IMR-90 (cell line): ENCODE data around the gene DRAXIN. TPM values are rescaled to one million over a fixed set of nuclear protein-coding genes. Genes with fewer than 3 reads are reported as not detected.

Experiments used
- ATAC-seq: fragments of 200-7000 bp; cut with Tn5 transposase; 2 replicates; pipeline ENCODE4 v1.9.1; 2020; ENCODE audit warnings: low read depth, mild to moderate bottlenecking, moderate library complexity
- BruUV-seq: library from RNA; stranded (reverse); fragments of 400-500 nt; replicated peaks from 2 replicates; lab custom pipeline; 2021; lab: Mats Ljungman, UMichigan
- CTCF ChIA-PET: fragments of 300-600 bp; formaldehyde crosslinking; extraction: SDS; loops from one replicate; lab custom pipeline; 2021; ENCODE audit warnings: antibody characterized with exemption; lab: Yijun Ruan, JAX
- POLR2A ChIA-PET: fragments of 300-600 bp; sonication (Branson Sonifier 250); formaldehyde crosslinking; loops from one replicate; lab custom pipeline; 2022; ENCODE audit warnings: antibody characterized with exemption; ENCODE audit not compliant: unreplicated experiment; lab: Charles Lee
- DNase-seq: peaks from one replicate; pipeline ENCODE4 v3.0.0; 2013
- H2AFZ ChIP-seq: replicated peaks from 2 replicates; pipeline ENCODE3; 2013; ENCODE audit warnings: low read length, mild to moderate bottlenecking; ENCODE audit not compliant: poor library complexity
- H2AK5ac ChIP-seq: 2 replicates; pipeline ENCODE4 v1.6.1; 2013; ENCODE audit warnings: low read depth, low read length, inconsistent platforms
- H2AK9ac ChIP-seq: replicated peaks from 2 replicates; pipeline ENCODE3; 2013; ENCODE audit warnings: mild to moderate bottlenecking, low read depth, low read length, moderate library complexity; ENCODE audit not compliant: poor library complexity
- H2BK120ac ChIP-seq: 2 replicates; pipeline ENCODE4 v1.6.1; 2013; ENCODE audit warnings: low read depth, low read length, inconsistent platforms
- H2BK15ac ChIP-seq: 3 replicates; pipeline ENCODE4 v1.6.1; 2013; ENCODE audit warnings: low read depth, low read length, inconsistent platforms
- H2BK20ac ChIP-seq: 2 replicates; pipeline ENCODE4 v1.6.1; 2013; ENCODE audit warnings: low read depth, mild to moderate bottlenecking, inconsistent platforms, low read length, moderate library complexity
- H2BK5ac ChIP-seq: 2 replicates; pipeline ENCODE4 v1.6.1; 2013; ENCODE audit warnings: mild to moderate bottlenecking, low read depth, low read length, inconsistent platforms; ENCODE audit not compliant: poor library complexity, severe bottlenecking
- H3K14ac ChIP-seq: replicated peaks from 2 replicates; pipeline ENCODE4 v1.6.1; 2013; ENCODE audit warnings: low read depth, low read length, inconsistent platforms
- H3K18ac ChIP-seq: 2 replicates; pipeline ENCODE4 v1.6.1; 2013; ENCODE audit warnings: low read depth, low read length, control low read depth
- H3K23ac ChIP-seq: 2 replicates; pipeline ENCODE4 v1.6.1; 2013; ENCODE audit warnings: low read depth, low read length, inconsistent platforms
- H3K27ac ChIP-seq: 2 replicates; pipeline ENCODE4 v1.5.1; 2013; ENCODE audit warnings: mild to moderate bottlenecking, control low read depth, low read length; ENCODE audit not compliant: insufficient read depth
- H3K27me3 ChIP-seq: 2 replicates; pipeline ENCODE4 v1.6.1; 2013; ENCODE audit warnings: low read length; ENCODE audit not compliant: control insufficient read depth, insufficient read depth
- H3K36me3 ChIP-seq: 2 replicates; pipeline ENCODE4 v1.6.1; 2013; ENCODE audit warnings: low read length, mixed read lengths; ENCODE audit not compliant: control insufficient read depth, insufficient read depth
- H3K4ac ChIP-seq: 2 replicates; pipeline ENCODE4 v1.6.1; 2013; ENCODE audit warnings: low read depth, low read length, inconsistent platforms
- H3K4me1 ChIP-seq: 2 replicates; pipeline ENCODE4 v1.6.1; 2013; ENCODE audit warnings: low read length, mixed read lengths; ENCODE audit not compliant: control insufficient read depth, insufficient read depth
- H3K4me2 ChIP-seq: 2 replicates; pipeline ENCODE4 v1.6.1; 2013; ENCODE audit warnings: low read depth, mild to moderate bottlenecking, control low read depth, low read length, moderate library complexity
- H3K4me3 ChIP-seq: 2 replicates; pipeline ENCODE4 v1.5.1; 2013; ENCODE audit warnings: low read depth, mild to moderate bottlenecking, control low read depth, low read length, moderate library complexity; ENCODE audit not compliant: insufficient read depth
- H3K56ac ChIP-seq: 2 replicates; pipeline ENCODE4 v1.6.1; 2013; ENCODE audit warnings: low read length, inconsistent platforms; ENCODE audit not compliant: insufficient read depth; ENCODE audit errors: extremely low read depth
- H3K79me1 ChIP-seq, 2 experiments: 2 replicates each; pipeline ENCODE4 v1.6.1; 2013; ENCODE audit warnings: low read length in 2 of 2, inconsistent platforms in 1 of 2, low read depth in 1 of 2
- H3K9ac ChIP-seq: 2 replicates; pipeline ENCODE4 v1.6.1; 2013; ENCODE audit warnings: low read depth, low read length, control low read depth
- H3K9me1 ChIP-seq: 2 replicates; pipeline ENCODE4 v1.6.1; 2013; ENCODE audit warnings: low read length, inconsistent platforms; ENCODE audit not compliant: insufficient read depth
- H3K9me3 ChIP-seq: 2 replicates; pipeline ENCODE4 v1.6.1; 2013; ENCODE audit warnings: low read length; ENCODE audit not compliant: control insufficient read depth, insufficient read depth
- H4K20me1 ChIP-seq: 2 replicates; pipeline ENCODE4 v1.6.1; 2013; ENCODE audit warnings: low read length, inconsistent platforms; ENCODE audit not compliant: insufficient read depth
- H4K5ac ChIP-seq: 2 replicates; pipeline ENCODE4 v1.6.1; 2013; ENCODE audit warnings: mild to moderate bottlenecking, low read depth, low read length, control low read depth
- H4K8ac ChIP-seq, 2 experiments: 2 replicates each; pipeline ENCODE4 v1.6.1; 2013; ENCODE audit warnings: low read depth in 2 of 2, low read length in 2 of 2, control low read depth in 1 of 2, inconsistent platforms in 1 of 2
- H4K91ac ChIP-seq: 2 replicates; pipeline ENCODE4 v1.6.1; 2013; ENCODE audit warnings: low read depth, low read length, inconsistent platforms; ENCODE audit not compliant: insufficient read depth
- POLR2A ChIP-seq: IDR thresholded peaks from 2 replicates; pipeline ENCODE4 v1.6.1; 2012; ENCODE audit warnings: mild to moderate bottlenecking, low read depth, low read length
- RFX5 ChIP-seq: IDR thresholded peaks from 2 replicates; pipeline ENCODE4 v1.8.0; 2012; ENCODE audit warnings: low read depth, mild to moderate bottlenecking, low read length, moderate library complexity
- SMC3 ChIP-seq: fragments of 150-350 bp; IDR thresholded peaks from 2 replicates; pipeline ENCODE4 v1.6.1; 2016; ENCODE audit warnings: low read depth, mild to moderate bottlenecking, antibody characterized with exemption, low read length, moderate library complexity
- dilution Hi-C: fragments of 300-500 bp; cut with HindIII; formaldehyde crosslinking; loops from one replicate; pipeline ENCODE4 v1.14.3; 2018; ENCODE audit warnings: low sequenced_read_pairs; ENCODE audit not compliant: unreplicated experiment
- in situ Hi-C: fragments of 300-500 bp; cut with MboI; formaldehyde crosslinking; loops from 3 replicates; pipeline ENCODE4 v1.14.3; 2019; ENCODE audit warnings: low sequenced_read_pairs, inconsistent platforms, mixed read lengths
- intact Hi-C: fragments of 100-400 bp; cut with micrococcal nuclease; formaldehyde crosslinking; loops from 2 replicates; pipeline ENCODE4 v1.10.0; 2022
- polyA plus RNA-seq, 3 experiments: library from polyadenylated mRNA; depleted of rRNA; stranded (reverse); fragments of >200 nt; gene quantifications; 2 replicates each; pipeline ENCODE4 v1.2.3, GENCODE V29; 2012; ENCODE audit warnings: low replicate concordance in 1 of 3
- total RNA-seq: library from RNA; depleted of rRNA; stranded (reverse); fragments of >200 nt; gene quantifications from 2 replicates; pipeline ENCODE4 v1.2.3, GENCODE V29; 2012

The DRAXIN gene
- total and polyA plus RNA-seq, 2 of the 4 experiments (the other 2 are of a cell fraction): under 0.01 to 0.02 TPM

- Histone ChIP-seq H4K91ac (no peak overlapping the region), H3K23ac (no peak overlapping the region), H2BK120ac (no peak overlapping the region), H2AK5ac (no peak overlapping the region), H3K4me1 (no peaks in the 10 kb centered on the region), H2BK15ac (no peak overlapping the region), H3K14ac (no peak overlapping the region), H3K4me2 (no peak overlapping the region), H3K4ac (no peak overlapping the region), H4K20me1 (no peaks in the 10 kb centered on the region), H3K9me1 (no peaks in the 10 kb centered on the region), H3K9me3 (no peaks in the 10 kb centered on the region), H2BK20ac (no peak overlapping the region), H4K8ac (no peak overlapping the region), H3K79me1 (no peaks in the 10 kb centered on the region), H3K27ac (no peak overlapping the region), H3K9ac (no peak overlapping the region), H2AFZ (no peak overlapping the region), H3K18ac (no peak overlapping the region), H3K56ac (no peak overlapping the region), H4K5ac (no peak overlapping the region), H3K36me3 (no peaks in the 10 kb centered on the region), H3K27me3 (peaks cover 18% of the 10 kb centered on the region), H2BK5ac (no peak overlapping the region), H3K4me3 (no peak overlapping the region), H2AK9ac (no peak overlapping the region)
- ATAC-seq (no peak), DNase-seq (no peak)
- POLR2A ChIA-PET: no interaction called here
- intact Hi-C loops: no loop called here
- in situ Hi-C loops: no loop called here
- dilution Hi-C loops: no loop called here
- CTCF ChIA-PET: no interaction called here
- no TSS peak for BruUV-seq
- TF ChIP-seq POLR2A: no peak
- TF ChIP-seq SMC3: no peak
- TF ChIP-seq RFX5: no peak
Measured at GRCh38 chr1:11770011-11770410, 78.5 kb downstream of the DRAXIN start.
